ENCODE results near the gene RING1.

GRCh38 chr6:33236328-33236727 lies 28.0 kb downstream of the RING1 start:
- TF ChIP-seq, protein P1, sequence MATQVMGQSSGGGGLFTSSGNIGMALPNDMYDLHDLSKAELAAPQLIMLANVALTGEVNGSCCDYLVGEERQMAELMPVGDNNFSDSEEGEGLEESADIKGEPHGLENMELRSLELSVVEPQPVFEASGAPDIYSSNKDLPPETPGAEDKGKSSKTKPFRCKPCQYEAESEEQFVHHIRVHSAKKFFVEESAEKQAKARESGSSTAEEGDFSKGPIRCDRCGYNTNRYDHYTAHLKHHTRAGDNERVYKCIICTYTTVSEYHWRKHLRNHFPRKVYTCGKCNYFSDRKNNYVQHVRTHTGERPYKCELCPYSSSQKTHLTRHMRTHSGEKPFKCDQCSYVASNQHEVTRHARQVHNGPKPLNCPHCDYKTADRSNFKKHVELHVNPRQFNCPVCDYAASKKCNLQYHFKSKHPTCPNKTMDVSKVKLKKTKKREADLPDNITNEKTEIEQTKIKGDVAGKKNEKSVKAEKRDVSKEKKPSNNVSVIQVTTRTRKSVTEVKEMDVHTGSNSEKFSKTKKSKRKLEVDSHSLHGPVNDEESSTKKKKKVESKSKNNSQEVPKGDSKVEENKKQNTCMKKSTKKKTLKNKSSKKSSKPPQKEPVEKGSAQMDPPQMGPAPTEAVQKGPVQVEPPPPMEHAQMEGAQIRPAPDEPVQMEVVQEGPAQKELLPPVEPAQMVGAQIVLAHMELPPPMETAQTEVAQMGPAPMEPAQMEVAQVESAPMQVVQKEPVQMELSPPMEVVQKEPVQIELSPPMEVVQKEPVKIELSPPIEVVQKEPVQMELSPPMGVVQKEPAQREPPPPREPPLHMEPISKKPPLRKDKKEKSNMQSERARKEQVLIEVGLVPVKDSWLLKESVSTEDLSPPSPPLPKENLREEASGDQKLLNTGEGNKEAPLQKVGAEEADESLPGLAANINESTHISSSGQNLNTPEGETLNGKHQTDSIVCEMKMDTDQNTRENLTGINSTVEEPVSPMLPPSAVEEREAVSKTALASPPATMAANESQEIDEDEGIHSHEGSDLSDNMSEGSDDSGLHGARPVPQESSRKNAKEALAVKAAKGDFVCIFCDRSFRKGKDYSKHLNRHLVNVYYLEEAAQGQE (IDR thresholded peaks at IDR 0.05; ENCODE audit: insufficient read depth in 1 of 2, low read depth in 2 of 2, low read length in 2 of 2): no peak
- TF ChIP-seq POLR2AphosphoS5 (IDR thresholded peaks at IDR 0.05; ENCODE audit: low read depth, low read length): no peak
- TF ChIP-seq TAF1 (IDR thresholded peaks at IDR 0.05; ENCODE audit: borderline replicate concordance, insufficient read depth, low read length): no peak

All from PFSK-1 (cell line).